Transverse colon (tissue), 4 donors: ENCODE data around the gene DUSP15.

Experiments used
- POLR2A ChIP-seq: fragments of 450-650 bp; IDR thresholded peaks from one replicate; pipeline ENCODE4 v1.6.1; 2016; ENCODE audit warnings: antibody characterized with exemption, mild to moderate bottlenecking, moderate library complexity
- POLR2AphosphoS5 ChIP-seq, 3 donors: sonication (generic); formaldehyde crosslinking; IDR thresholded peaks; one replicate each; pipeline ENCODE4 v1.6.1; 2016; ENCODE audit warnings: antibody characterized with exemption in 3 of 3
- TF ChIP-seq, protein P1 (sequence below), 5 experiments: fragments of 200-600 bp in 3 of 5; fragments of 450-650 bp in 2 of 5; sonication (generic) in 3 of 5; IDR thresholded peaks; 1 replicate in 2 of 5; 2 replicates in 3 of 5; pipeline ENCODE4 v1.5.1; 2016 to 2017; ENCODE audit warnings: antibody characterized with exemption in 5 of 5, inconsistent platforms in 3 of 5, mild to moderate bottlenecking in 2 of 5, moderate library complexity in 1 of 5

DNA sequence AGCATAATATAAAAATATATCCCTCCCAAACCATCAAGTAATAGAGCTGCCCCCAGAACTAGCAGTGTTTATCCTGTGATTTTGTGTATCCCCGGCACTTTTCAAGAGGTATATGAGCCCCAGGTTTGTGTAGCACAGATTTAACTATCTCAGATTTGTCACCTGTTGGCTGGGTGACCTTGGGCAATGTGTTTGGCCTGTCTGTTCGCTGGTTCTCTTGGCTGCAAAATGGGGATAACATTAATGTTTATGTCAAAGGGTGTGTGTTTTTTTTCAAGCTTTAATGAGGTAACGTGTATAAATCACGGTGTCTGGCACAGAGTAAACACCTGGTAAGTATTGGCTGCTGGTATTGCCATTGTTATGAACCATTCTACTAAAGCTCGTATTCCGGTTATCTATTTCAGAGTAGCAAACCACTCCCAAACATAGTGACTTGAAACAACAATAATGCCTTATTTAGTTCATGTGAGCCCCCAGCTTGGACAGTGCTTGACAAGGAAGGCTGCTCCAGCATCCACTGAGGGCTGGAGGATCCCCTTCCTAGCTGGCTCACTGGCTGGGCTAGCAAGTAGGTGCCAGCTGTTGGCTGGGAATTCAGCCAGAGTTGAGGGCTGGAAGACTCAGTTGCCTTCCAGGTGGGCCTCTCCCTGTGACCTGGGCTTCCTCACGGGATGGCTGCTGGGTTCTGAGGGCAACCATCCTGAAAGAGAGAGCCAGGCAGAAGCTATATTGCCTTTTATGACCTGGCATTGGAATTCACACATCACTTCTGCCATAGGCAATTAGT, 45.4 kb upstream of the DUSP15 start:
- TF ChIP-seq, protein P1, sequence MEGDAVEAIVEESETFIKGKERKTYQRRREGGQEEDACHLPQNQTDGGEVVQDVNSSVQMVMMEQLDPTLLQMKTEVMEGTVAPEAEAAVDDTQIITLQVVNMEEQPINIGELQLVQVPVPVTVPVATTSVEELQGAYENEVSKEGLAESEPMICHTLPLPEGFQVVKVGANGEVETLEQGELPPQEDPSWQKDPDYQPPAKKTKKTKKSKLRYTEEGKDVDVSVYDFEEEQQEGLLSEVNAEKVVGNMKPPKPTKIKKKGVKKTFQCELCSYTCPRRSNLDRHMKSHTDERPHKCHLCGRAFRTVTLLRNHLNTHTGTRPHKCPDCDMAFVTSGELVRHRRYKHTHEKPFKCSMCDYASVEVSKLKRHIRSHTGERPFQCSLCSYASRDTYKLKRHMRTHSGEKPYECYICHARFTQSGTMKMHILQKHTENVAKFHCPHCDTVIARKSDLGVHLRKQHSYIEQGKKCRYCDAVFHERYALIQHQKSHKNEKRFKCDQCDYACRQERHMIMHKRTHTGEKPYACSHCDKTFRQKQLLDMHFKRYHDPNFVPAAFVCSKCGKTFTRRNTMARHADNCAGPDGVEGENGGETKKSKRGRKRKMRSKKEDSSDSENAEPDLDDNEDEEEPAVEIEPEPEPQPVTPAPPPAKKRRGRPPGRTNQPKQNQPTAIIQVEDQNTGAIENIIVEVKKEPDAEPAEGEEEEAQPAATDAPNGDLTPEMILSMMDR (IDR thresholded peaks at IDR 0.05): no peak
- TF ChIP-seq POLR2A: no peak
- TF ChIP-seq POLR2AphosphoS5 (IDR thresholded peaks at IDR 0.05): no peak
